ENCODE data around the gene KCTD18. TPM values are rescaled to one million over a fixed set of nuclear protein-coding genes. Genes with fewer than 3 reads are reported as not detected.

Gene KCTD18
- total and polyA plus RNA-seq, 2 of the 8 experiments (the other 6 are each of a cell fraction or from before 2014, with no cell fraction given) = 1.6 to 3.1 TPM

DNA sequence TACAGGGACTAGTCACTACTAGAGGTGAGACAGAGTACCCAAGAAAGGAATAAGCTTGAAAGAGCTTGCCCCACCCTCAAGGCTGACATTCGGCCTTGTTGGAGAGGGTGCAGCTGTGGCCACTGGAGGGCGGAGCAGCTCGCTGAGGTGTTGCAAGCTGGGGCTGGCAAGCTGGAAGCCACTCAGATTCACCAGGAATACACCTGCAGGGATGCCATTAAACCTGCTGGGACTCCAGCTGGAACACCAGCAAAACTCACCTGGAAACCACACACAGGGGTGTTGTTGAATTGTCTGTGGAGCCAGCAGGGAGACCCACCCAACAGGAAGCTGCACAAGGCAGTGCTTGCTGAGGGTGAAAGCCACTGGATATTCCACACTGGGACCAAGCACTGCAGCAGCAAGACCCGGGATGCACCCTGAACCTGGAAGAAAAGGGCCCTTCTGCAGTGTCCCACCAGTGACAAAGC, 26.1 kb downstream of the KCTD18 start (continued):
- no peak for TF ChIP-seq RBBP5 (IDR thresholded peaks at IDR 0.05; ENCODE audit: borderline replicate concordance, low read depth, low read length)
- no peak for TF ChIP-seq NRF1 (IDR thresholded peaks at IDR 0.05; ENCODE audit: low read depth, low read length)
- TF ChIP-seq CBX5 (IDR thresholded peaks at IDR 0.05; ENCODE audit: low read depth, low read length) = no peak
- no peak for TF ChIP-seq ASH2L (IDR thresholded peaks at IDR 0.05; ENCODE audit: low read length)
- no peak for TF ChIP-seq SIX5 (IDR thresholded peaks at IDR 0.05; ENCODE audit: low read depth, low read length)
- no peak for TF ChIP-seq BCL11A (IDR thresholded peaks at IDR 0.05; ENCODE audit: low read depth in 2 of 2, low read length in 2 of 2)
- TF ChIP-seq HDAC6 (IDR thresholded peaks at IDR 0.05; ENCODE audit: low read depth, low read length) = no peak
- TF ChIP-seq SIRT6 (IDR thresholded peaks at IDR 0.05; ENCODE audit: low read length) = no peak
- TF ChIP-seq KDM4A (IDR thresholded peaks at IDR 0.05; ENCODE audit: low read depth, low read length, severe bottlenecking) = no peak
- no peak for TF ChIP-seq NANOG (IDR thresholded peaks at IDR 0.05; ENCODE audit: insufficient read depth, low read depth, low read length, poor library complexity, severe bottlenecking)
- TF ChIP-seq GTF2F1 (IDR thresholded peaks at IDR 0.05; ENCODE audit: borderline replicate concordance, low read depth, low read length) = no peak
- no peak for TF ChIP-seq RFX5 (IDR thresholded peaks at IDR 0.05; ENCODE audit: borderline replicate concordance, low read depth, low read length)
- TF ChIP-seq CTBP2 (IDR thresholded peaks at IDR 0.05; ENCODE audit: borderline replicate concordance, insufficient read depth, insufficient read length, low read length) = no peak
- no peak for TF ChIP-seq SIN3A (conservative IDR thresholded peaks at IDR 0.05 in 1 of 2, IDR thresholded peaks at IDR 0.05 in 1 of 2; ENCODE audit: low read depth in 1 of 2, low read length in 2 of 2)
- no peak for TF ChIP-seq CBX8 (IDR thresholded peaks at IDR 0.05; ENCODE audit: borderline replicate concordance, low read depth, low read length)
- TF ChIP-seq BRCA1 (IDR thresholded peaks at IDR 0.05; ENCODE audit: low read depth, low read length) = no peak
